HG03097 (cell line): ENCODE measurements around the gene FBXO2.

Source experiments
- ATAC-seq: cut with Tn5 transposase; IDR thresholded peaks from one replicate; pipeline ENCODE4 v1.9.1; 2021; ENCODE audit not compliant: unreplicated experiment, low FRiP score

Gene FBXO2

DNA sequence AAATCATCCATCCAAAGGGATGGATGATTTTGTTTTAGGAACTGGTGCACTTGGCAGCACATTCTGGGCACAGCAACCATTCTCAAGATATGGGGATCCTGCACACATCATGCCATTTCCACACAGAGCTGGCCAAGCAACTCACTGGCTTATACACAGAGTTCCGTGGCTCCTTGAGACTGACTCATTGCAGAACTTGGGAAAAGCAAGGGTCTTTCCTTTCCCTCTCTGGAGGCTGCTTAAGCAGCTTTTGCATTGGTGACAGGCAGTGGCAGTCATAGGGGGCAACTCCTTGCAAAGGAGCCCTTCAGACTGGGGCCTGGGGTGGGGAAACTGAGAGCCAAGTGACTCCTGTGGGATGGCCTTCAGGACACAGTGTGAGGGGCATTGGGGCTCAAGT is 28.6 kb upstream of the FBXO2 start:
- no peak for ATAC-seq

DNA sequence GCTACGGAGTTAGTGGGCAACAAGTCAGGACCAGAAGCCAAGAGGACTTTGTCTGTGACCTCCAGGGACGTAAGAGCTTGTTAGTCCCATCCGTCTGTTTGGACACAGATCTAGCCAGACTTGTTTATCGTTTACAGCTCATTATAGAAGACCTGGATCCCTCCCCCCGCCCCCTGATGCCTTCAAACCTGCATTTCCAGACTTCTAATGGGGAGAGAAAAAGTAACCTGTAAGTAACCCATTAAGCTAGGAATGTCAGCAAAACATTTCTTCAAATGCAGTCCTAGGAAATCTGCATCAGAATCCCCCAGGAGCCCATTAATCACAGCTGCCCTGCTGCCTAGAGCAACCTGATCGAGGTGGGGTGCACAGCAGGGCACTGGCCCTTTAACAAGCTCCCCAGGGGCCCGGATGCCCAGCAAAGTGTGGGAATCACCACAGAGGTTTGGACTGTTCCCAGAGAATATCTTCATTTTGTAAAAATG is 28.1 kb upstream of the FBXO2 start:
- ATAC-seq: no peak

DNA sequence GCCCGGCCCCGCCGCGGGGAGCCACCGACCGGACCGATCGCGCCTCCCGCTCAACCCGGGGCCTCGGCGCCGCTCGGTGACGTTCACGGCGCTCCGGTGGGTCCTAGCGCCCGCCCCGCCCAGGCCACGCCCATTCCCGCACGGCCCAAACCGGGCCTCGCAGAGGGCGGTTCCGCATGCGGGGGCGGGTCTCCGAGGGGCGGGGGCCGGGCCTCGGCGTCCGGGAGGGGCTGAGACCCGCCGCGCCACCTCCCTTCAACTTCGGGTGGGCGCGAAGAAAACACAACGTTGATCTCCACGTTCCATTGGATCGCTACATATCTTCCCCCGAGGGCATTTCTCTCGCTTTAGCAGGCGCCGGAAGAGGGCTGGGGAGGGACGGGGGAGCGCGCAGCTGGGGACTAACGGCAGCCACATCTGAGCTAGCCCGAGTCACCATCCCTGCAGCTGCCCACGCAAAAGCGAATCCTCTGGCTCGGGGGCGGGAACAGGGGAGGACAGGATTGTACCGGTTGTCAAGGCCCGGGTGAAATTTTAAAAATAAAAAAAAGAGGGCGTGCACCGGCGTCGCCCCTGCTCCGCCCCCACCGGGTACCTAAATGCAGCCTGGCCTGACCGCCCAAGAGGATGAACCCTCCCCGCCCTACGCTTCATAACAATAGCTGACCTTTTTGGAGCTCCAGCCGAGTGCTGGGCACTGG is 27.0 kb upstream of the FBXO2 start, which contains the start of gene MAD2L2:
Gene MAD2L2 (minus strand): TSS at position 78 of the 701 bp plus-strand sequence. CDS start 547 bp downstream, outside the sequence.
- ATAC-seq: peak; percentile 86

DNA sequence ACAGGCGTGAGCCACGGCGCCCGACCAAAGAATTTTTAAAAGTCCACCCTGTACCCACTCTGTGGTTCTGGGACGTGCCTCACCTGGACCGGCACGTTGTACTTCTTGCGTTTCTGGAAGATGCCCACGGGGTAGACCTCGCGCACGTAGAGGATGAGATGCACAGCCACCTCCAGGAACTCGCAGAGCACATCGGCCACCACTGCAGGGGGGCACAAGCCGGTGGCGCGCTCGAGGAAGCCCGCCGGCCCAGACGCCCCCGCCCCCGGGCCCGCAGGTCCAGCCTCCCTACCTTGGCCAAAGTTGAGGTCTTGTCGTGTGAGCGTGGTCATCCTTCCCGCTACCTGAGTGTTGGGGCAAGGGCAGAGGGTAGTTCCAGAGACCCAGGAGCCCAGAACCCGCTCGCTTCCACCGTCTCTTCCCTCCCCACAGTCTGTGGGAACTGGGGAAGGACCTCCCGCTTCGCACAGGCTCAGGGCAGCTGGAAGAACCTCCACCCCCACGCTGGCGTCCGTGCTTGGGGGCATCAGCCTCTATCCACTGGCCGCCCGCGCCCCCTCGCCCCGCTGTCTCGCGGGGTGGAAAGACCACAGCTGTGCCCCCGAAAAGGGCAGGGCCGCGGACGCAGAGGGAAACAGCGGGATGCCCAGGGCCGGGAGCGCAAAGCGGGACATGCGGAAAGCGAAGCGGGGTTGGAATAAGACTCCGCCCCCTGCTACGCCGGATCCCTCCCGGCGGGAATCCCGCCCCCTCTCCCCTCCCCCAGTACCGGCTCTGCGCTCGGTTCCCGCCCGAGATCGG is 26.2 kb upstream of the FBXO2 start:
- no peak for ATAC-seq

DNA sequence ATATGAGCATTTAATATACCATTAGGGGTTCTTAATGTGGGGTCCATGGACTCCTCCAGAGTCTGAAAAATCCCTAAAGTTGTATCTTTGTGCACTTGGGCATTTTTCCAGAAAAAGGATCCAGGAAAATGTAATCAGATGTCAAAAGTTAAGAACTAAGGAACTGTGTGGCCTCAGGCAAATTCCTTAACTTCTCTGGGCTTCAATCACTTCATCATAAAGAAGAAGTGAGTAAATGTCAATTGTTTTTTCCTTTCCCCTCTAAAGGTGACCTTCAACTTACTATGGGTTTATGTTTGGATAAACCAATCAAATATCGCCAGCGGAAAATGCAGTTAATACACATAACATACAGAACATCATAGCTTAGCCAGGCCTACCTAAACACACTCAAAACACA is 24.2 kb upstream of the FBXO2 start:
- no peak for ATAC-seq

DNA sequence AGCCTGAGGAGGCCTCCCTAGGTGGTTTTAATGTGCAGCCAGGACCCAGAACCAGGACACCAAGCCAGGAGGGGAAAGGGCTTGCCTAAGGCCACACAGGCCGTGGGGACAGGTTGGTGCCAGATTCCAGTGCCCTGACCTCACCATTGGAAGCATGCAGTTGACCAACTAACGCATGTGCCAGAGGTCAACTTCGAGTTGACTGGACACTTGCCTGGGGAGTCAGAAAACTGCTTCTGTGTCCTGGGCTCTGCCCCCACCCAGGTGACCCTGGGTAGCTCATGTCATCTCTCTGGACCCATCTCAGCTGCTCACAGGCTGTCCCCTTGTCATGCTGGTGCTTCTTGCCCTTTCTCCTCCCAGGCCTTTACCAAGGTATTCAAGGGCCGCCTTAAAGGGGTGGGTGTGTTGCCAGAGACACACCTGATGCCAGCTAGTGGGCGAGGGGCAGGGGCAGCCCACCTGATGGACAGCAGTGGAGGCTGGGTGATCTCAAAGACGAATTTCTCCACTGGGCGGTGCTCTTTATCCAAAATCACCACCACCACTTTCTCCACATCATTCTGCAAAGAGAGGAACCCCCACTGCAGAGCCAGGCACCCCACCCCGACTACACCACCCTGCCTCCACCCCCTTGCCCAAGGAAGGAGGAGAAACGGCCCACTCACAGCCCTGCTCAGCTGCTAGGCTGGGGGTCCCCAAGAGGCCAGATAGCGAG is 22.3 kb upstream of the FBXO2 start:
- no peak for ATAC-seq

DNA sequence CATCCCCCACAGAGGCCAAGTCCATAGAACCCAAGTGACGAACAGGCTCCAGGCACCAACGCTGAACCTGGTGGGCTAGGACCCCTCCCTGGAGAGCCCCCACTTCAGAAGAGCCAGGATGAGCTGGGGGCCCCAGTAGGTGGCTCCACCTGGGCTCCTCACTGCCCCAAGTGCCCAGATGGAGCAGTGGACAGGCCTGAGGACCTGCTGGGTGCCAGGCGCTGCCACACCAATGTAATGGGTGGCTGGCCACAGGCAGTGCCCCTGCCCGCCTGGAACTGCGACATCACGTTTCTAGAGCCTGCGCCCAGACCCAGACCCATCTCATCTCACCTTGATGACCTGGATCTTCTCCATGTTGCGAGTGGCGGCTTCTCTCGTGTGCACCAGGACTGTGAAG is 21.1 kb upstream of the FBXO2 start:
- ATAC-seq: no peak

DNA sequence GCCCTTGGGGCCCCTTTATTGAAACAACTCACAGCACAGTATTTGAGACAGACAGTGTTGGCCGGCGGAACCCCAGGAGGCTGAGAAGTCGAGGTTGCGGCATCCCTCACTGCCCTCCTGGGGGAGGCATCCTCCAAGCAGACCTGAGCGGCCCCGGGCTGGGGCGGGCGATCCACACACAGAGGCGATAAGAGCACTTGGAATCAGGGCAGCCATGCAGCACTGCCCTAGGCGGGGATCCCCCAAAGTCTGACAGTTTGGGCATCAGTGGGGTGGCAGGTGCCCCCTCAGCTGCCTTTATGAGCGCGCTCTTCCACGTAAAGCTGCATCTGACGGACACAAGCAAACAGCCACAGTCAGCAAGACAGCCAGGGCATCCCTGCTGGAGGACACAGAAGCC is 20.3 kb upstream of the FBXO2 start:
- ATAC-seq: no peak

DNA sequence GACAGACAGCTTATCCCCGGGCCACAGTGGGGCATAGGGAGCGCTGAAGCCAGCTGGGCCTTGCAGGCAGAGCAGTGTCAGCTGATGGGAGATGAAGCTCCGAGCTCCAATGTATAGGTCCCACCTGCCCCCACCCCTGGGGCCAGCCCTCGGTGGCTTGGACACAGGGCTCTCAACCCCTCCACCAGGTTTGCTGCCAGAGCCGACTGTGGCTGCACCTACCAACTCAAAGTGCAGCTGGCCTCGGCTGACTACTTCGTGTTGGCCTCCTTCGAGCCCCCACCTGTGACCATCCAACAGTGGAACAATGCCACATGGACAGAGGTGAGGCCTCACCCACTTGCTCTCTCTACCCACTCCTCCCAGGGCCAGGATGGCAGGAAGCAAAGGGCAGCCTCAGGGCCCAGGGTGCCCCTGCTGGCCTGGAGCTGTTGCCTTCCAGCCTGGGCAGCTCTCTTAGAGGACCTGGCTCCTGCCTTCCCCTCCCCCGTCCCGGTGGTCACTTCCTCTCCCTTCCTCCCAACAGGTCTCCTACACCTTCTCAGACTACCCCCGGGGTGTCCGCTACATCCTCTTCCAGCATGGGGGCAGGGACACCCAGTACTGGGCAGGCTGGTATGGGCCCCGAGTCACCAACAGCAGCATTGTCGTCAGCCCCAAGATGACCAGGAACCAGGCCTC is 19.0 kb upstream of the FBXO2 start:
- ATAC-seq: no peak

DNA sequence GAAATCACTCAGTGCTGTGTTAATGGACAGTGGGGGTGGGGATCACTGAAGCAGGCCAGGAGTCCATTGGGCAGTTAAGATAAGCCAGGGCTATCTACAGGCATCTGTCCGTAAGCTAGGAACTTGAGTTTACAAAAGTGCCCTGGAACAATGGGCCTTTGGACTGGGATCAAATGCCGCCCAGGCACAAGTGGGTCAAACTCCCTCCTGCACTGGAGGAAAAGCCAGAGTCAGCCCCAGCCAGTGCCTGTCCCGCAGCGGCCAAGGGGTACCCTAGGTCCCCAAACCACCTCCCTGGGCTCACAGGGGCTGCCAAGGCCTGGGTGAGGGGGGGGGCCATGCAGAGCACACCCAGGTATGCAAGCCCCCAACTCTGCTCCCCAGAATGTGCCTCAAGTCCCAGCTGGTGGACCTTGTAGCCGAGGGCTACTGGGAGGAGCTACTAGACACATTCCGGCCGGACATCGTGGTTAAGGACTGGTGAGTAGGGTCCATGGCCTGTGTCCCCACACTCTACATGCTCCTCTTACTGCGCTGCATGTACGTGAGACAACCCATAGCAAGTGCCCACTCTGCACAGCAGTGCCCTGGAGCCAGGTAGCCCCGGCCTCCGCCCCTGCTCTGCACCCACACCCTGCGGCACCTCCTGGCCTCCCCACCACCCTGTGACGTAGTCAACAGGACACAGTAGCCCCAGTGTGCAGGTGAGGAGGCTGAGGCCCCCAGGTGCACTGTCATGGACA is 17.5 kb upstream of the FBXO2 start:
- no peak for ATAC-seq

DNA sequence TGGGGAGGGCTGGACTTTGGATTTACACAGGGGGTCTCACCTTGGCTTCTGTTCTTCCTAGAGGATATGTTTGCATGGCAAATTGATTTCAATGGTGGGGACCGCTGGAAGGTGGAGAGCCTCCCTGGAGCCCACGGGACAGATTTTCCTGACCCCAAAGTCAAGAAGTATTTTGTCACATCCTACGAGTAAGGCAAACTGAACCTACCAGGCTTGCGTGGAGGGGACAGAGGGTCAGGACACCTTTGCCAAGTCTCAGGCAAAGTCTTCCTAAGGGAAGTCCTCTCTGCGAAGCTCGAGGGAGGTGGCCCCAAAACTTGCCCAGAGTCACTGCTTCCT is 16.9 kb upstream of the FBXO2 start:
- no peak for ATAC-seq

DNA sequence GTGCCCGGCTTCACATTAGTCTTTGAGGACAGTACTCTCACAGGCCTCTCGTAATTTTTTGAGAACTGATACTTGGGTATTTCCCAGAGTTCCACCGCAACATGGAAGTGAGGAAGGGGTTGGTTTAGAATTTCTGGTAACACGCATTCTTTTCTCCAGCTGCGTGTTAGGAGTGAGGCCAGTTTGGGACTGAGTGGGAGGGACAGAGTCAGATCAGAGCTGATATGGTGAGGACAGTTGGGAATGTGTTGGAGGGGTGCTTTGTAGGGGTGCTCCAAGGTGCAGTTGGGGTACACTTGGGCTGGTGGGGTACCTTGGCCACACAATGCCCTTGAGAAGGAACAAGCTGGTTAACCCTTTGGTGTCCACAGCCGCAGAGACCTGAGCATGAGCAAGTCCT is 16.5 kb upstream of the FBXO2 start:
- ATAC-seq: no peak

DNA sequence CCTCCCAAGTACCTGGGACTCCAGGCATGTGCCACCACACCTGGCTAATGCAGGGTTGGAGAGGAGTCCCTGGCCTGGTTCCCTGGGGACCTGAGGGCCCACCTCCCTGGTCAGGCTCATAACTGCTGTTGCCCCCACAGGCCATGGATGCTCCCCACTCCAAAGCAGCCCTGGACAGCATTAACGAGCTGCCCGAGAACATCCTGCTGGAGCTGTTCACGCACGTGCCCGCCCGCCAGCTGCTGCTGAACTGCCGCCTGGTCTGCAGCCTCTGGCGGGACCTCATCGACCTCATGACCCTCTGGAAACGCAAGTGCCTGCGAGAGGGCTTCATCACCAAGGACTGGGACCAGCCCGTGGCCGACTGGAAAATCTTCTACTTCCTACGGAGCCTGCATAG is 14.3 kb upstream of the FBXO2 start:
- no peak for ATAC-seq

DNA sequence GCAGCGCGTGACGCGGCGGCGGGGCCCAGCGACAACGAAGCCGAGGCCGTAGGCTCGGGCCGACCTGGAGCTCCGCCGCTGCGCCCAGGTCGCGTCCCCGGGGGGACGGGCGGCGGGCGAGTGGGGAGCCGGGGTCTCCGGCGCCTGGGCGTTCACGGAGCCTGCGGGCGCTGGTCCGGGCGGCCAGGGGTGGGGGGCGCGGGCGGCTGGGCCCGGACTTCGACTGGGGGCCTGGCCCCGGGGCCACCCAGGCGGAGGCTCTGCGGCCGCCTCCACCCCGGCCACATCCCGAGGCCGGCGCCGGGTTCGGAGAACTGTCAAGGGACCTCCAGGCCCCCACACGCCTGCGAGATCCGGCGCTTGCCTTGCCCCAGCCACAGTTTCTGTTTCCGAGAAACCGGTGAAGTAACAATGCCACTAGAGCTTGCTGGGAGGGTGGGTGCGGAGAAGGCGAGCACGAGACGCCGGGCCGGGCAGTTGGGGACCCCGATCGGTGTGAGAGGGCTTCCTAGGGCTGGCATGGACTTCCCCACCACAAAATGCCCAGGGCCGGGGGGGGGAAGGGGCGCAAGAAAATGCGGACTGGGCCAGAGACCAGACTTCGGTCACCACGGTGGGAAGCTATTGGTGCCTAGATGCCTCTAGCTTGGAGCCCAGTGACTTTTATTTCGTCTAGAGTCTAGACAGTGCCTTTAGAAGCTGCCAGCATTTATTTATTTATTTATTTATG is 10.3 kb upstream of the FBXO2 start:
- ATAC-seq: peak; percentile 35

DNA sequence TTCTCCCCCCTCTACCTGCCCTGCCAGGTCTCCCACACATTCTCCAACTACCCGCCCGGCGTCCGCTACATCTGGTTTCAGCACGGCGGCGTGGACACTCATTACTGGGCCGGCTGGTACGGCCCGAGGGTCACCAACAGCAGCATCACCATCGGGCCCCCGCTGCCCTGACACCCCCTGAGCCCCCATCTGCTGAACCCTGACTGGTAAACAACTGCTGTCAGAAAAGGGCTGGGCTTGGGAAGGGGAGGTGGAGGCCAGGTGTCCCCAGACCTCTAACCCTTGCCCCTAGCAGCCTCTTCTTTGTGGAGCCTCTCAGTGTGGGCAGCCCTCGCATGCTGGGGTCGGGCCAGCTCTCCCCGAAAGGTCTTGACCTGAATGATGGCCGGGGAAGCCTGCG is 6.9 kb upstream of the FBXO2 start:
- ATAC-seq: no peak

DNA sequence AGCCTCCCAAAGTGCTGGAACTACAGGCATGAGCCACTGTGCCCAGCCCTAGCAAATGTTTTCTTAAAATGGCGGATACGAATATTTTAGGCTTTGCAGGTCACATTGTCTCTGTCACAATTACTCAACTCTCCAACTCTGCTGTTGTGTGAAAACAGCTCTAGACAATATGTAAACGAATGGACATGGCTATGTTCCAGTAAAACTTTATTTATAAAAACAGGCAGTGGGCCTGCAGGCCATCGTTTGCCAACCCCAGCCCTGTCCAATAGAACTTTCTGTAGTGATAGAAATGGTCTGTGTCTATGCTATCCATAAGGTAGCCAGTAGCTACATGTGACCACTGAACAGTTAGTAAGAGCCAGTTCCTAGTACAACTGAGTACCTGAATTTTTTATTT is 5.5 kb upstream of the FBXO2 start:
- ATAC-seq: no peak

DNA sequence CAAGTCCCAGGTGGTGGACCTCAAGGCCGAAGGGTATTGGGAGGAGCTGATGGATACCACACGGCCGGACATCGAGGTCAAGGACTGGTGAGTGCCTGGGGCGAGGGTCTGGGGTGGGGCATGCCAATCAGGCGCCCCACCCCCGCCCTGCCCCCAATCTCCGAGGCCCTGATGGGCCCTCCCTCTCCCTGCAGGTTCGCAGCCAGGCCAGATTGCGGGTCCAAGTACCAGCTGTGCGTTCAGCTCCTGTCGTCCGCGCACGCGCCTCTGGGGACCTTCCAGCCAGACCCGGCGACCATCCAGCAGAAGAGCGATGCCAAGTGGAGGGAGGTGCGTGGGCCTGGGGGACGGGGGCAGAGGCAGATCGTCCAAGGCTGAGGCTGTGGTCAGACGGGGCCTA is 4.3 kb upstream of the FBXO2 start:
- ATAC-seq: no peak

DNA sequence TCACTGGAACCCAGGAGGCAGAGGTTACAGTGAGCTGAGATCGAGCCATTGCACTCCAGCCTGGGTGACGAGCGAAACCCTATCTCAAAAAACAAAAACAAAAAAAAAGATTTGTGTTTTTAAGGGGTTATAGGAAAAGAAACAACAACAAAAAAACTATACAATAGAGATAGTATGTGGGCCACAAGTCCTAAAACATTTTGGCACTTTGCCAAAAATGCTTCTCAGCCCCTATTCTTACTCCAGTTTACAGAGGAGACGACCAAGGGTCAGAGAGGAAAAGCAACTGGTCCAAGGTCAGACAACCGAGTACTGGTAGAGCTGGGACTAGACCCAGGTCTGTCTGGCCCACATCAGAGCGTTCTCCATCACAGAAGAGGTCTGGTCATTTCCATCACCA is 3.4 kb upstream of the FBXO2 start:
- no peak for ATAC-seq

DNA sequence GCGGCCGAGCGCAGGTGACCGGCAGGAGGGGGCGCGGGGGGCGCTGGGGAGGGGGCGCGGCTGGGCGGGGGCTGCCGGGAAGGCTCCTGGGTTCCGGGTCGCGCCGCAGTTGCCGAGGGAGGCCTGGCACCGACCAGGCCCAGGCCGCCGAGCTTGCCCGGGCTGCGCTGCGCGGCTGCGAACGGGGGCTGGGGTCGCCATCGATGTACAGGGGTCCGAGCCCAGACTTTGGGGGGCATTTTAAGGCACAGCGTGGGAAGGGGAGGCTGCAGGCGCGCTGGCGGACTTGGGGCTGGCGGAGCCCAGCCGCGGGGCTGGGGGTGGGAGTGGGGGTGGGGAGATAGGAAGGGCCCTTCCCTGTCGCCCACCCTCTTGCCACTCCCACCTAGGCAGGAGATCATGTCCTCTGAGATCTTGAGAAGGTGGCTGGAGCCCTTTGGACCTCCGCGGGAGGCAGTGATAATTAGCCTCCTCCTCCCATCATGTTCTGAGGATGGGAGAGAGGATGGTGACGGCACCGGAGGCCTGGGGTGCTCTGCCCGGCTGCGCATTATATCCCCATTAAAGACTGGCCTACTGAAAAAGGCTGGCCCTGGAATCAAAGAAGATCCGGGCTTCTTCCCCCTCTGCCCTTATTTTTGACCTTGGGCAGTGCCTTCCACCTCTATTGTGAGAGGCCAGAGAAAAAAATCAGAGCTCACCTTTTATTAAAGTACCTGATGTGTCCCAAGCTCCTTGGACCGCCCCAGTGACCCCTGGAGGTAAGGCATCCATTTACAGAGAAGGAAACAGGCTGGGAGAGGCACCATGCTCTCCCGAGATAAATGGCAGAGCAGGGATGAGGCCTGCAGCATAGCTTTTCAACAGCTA is 945 bp upstream of the FBXO2 start:
- no peak for ATAC-seq
